Measurements from ENCODE around the gene ANKRD10.
"Not testable (repeated sequence)": the region's sequence is repeated elsewhere in the genome, so short reads cannot be mapped to it uniquely, and the experiment has no call there.

The ANKRD10 gene

GRCh38 chr13:110866491-110867170 lies 48.2 kb downstream of the ANKRD10 start:
- no peak for DNase-seq (ENCODE audit: low spot score)

- DNase-seq (ENCODE audit: low spot score) = no peak
Observed at GRCh38 chr13:110863685-110864084, 51.2 kb downstream of the ANKRD10 start.

GRCh38 chr13:110860983-110861382 lies 53.9 kb downstream of the ANKRD10 start:
- DNase-seq (ENCODE audit: low spot score) = no peak

DNA sequence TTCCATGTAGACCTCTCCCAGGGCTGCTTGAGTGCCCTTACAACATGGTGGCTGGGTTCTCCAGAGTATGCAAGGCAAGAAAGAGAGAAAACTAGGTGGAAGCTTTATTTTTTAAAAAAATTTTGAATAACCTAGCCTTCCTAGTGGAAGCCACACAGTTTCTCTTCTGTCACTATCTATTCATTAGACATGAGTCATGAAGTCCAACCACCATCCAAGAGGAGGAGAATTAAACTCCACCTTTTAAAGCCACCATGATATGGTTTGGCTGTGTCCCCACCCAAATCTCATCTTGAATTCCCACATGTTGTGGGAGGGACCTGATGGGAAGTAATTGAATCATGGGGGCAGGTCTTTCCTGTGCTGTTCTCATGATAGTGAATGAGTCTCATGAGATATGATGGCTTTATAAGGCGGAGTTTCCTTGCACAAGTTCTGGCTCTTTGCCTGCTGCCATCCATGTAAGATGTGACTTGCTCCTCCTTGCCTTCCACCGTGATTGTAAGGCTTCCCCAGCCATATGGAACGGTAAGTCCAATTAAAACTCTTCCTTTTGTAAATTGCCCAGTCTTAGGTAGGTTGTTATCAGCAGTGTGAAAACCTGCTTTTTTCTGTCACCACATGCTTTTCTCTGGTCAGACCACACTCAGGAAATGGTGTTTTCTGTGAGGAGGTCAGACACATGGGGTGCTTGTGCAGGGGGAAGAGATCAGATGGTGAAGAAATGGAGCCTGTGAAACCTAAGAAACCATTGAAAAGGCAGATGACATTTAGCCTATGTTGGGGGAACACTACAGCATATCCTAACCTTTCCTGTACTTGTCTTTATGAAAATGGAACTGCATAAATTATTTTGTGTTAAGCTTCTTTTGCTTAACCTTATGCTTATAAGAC lies 57.7 kb downstream of the ANKRD10 start:
- no peak for DNase-seq (ENCODE audit: low spot score)

GRCh38 chr13:110855363-110855762 lies 59.5 kb downstream of the ANKRD10 start:
- no peak for DNase-seq (ENCODE audit: low spot score)

DNA sequence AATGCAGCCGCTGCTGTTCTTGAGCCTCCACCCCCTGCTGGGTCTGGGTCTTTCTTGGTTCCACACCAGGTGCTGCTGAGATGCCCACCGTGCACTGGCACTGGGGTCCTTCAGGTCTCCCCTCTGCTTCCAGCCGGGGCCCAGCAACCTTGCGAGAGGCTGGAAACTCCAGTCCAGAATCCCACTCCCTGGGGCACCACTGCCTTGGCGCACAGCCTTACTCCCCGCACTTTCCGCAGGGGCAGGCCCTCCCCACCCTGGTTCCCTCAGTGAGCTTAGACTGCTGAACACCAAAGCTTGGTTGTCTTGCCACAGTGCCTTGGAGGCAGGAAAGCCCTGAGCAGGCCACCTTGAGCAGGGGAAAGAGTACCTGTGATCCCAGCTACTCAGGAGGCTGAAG lies 60.0 kb downstream of the ANKRD10 start:
- no peak for DNase-seq (ENCODE audit: low spot score)

GRCh38 chr13:110853235-110853721 lies 61.6 kb downstream of the ANKRD10 start:
- no peak for DNase-seq (ENCODE audit: low spot score)

GRCh38 chr13:110850840-110851239 lies 64.0 kb downstream of the ANKRD10 start:
- DNase-seq (ENCODE audit: low spot score) = no peak

- DNase-seq (ENCODE audit: low spot score) = no peak
Observed at GRCh38 chr13:110850006-110850405, 64.9 kb downstream of the ANKRD10 start.

- DNase-seq (ENCODE audit: low spot score) = no peak
Observed at GRCh38 chr13:110845520-110845919, 69.3 kb downstream of the ANKRD10 start.

- no peak for DNase-seq (ENCODE audit: low spot score)
Observed at GRCh38 chr13:110841846-110842245, 73.0 kb downstream of the ANKRD10 start.

DNA sequence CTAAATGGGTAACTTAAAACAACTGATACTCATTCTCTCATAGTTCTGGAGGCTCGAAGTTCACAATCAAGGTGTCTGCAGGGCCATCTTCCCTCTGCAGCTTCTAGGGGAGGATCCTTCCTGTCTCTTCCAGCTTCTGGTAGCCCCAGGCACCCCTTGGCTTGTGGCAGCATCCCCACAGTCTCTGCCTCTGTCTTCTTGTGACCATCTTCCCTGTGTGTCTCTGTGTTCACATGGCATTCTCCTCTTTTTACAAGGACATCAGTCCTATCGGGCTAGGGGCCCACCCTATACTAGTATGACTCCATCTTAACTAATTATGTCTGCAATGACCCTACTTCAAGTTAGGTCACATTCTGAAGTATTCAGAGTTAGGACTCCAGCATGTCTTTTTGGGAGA lies 73.5 kb downstream of the ANKRD10 start:
- DNase-seq (ENCODE audit: low spot score) = no peak

GRCh38 chr13:110838867-110839538 lies 75.9 kb downstream of the ANKRD10 start:
- DNase-seq (ENCODE audit: low spot score) = no peak

GRCh38 chr13:110838116-110838515 lies 76.8 kb downstream of the ANKRD10 start:
- DNase-seq (ENCODE audit: low spot score) = no peak

DNA sequence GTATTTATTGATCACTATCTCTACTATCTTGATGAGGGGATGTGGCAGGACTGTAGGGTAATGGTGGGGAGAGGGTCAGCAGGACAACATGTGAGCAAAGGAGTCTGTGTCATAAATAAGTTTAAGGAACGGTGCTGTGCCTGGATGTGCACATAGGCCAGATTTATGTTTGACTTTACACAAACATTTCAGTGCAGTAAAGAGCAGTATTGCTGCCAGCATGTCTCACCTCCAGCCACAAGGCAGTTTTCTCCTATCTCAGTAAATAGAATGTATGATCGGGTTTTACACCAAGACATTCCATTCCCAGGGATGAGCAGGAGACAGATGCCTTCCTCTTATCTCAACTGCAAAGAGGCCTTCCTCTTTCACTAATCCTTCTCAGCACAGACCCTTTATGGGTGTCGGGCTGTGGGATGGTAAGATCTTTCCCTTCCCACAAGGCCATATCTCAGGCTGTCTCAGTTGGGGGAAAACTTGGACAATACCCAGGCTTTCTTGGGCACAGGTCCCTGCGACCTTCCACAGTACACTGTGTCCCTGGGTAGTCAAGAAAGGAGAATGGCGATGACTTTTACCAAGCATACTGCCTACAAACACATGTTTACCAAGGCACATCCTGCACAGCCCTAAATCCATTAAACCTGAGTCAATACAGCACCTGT lies 77.3 kb downstream of the ANKRD10 start:
- not testable (repeated sequence) for DNase-seq (ENCODE audit: low spot score)

- no peak for DNase-seq (ENCODE audit: low spot score)
Observed at GRCh38 chr13:110836605-110836903, 78.3 kb downstream of the ANKRD10 start.

DNA sequence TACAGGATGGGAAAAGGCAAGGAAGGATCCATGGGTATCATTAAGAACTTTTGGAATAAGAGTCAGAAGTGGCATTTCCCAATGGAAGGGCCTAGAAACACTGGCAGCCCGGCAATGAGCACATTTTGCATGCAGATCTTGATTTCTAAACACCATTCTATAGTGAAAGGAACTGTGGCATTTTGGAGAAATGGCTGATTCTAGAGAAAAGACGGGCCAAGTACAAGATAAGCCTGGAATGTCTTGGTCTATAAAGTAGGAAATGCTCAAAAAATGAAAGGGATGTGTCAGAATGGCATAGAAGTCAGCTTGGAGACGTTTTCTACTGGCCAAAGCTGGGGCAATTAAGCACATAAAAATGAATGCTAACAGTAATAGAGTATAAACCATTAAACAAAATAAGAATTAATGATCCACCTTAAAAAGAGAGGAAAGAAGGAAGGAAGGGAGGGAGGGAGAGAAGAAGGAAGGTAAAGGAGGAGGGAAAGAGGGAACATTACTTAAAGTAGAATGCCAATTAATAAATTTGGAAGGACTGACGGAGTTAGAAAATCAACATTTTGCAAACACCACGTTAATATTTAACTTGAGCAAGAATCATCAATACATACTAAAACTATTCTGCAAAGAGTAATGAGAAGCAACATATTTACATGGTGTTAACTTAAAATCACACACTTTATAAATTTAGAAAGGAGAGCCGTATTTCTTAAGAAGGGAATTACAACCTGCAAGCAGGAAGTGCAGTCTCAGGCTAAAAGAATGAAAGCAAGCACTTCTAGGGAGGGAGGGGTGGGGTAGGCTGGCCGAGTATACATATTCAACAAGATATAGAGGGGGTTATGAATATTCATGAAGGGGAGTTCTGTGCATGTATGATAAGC lies 78.9 kb downstream of the ANKRD10 start:
- DNase-seq (ENCODE audit: low spot score) = no peak

DNA sequence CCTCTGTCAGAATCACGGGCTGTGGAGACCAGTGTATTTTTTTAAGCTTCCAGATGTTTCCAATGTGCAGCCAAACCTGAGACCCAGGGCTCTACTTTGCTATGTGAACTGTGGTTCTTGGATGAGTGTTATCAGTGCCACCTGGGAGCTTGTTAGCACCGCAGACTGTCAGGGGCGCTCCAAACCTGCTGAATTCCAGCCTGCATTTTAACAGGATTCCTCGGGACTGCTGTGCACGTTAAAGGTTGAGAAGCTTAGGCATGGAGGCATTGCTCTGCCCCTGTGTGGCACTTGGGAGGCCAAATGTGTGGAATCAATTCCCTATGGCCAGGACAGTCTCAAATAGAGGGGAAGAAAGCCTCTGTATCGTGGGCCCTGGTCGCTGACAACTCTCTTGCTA lies 80.3 kb downstream of the ANKRD10 start:
- DNase-seq (ENCODE audit: low spot score) = no peak

DNA sequence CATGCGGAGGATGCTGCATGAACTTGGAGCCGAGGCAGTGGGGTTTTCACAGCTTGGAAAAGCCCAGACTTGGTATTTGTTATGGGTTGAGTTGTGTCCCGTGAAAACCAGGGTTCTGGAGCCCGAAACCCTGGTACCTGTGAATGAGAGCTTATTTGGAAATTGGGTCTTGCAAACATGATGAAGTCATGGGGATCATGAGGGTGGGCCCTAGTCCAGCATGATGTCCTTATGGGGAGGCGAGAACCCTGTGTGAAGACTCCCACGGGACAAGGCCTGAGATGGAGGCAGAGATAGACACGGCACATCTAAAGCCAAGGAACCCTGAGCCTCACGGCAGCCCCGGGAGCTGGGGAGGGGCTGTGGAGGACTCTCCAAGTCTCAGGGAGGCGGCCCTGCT lies 82.3 kb downstream of the ANKRD10 start:
- DNase-seq (ENCODE audit: low spot score) = no peak

- no peak for DNase-seq (ENCODE audit: low spot score)
Observed at GRCh38 chr13:110832205-110832479, 82.7 kb downstream of the ANKRD10 start.

DNA sequence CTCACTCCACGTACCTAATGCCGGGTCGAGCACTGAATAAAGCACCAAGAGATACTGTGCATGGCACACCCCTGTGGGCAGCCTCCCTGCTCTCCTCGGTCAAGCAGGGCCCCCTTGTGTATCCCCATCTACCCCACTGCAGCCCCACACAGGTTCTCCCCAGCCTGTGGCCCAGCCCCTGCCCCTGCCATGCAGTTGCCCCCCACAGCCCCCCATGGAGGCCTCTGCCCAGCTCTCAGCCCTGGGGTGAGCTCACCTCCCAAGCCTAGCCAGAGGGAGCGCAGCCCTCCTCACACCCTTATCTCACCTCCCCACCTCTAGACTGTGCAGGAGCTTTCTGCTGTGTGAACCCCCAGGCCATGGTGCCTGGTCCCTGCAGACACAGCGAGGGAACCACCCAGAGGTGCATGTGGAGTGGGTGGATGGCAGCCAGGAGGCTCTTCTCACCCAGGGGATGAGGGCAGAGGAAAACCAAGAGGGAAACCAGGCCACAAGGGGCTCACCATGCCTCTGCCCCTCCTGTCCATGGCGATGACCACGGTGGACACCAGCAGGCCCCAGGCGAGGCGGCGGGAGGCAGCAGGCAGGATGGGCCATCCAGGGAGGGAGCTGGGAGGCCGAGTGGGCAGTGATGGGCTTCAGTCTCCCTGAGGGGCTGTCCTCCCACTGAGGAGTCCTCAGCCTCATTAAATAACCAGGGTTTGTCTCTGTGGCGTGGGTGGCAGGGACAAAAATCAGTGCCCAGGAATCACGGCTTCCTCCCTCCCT lies 83.2 kb downstream of the ANKRD10 start:
- no peak for DNase-seq (ENCODE audit: low spot score)

All from CD4-positive, alpha-beta T cell treated with Interleukin-2 at 100 ng/mL for 4 hours (primary cell).